Activated T-cell treated with anti-CD3 and anti-CD28 coated beads, Interleukin-2, amount 50 U/mL, for 1 hour (primary cell): ENCODE results near the gene FBLIM1.

Source experiments
- DNase-seq: peaks from one replicate; pipeline ENCODE4 v3.0.0-alpha.2; 2020

Gene FBLIM1

GRCh38 chr1:15758343-15758931 lies at the start of gene FBLIM1:
TSS of gene FBLIM1 (plus strand) at chr1:15758795. CDS start at chr1:15764984, 6,189 bp downstream.
- no peak for DNase-seq

- no peak for DNase-seq
These were observed 49.4 kb upstream of the FBLIM1 start for GRCh38 chr1:15709226-15709625.

- DNase-seq, result no peak
These were observed 46.4 kb upstream of the FBLIM1 start for GRCh38 chr1:15712168-15712567.

- no peak for DNase-seq
These were observed 44.0 kb upstream of the FBLIM1 start for GRCh38 chr1:15714406-15715136.

GRCh38 chr1:15717418-15718125 lies 41.0 kb upstream of the FBLIM1 start:
- DNase-seq, result no peak

GRCh38 chr1:15718199-15718601 lies 40.4 kb upstream of the FBLIM1 start:
- no peak for DNase-seq

GRCh38 chr1:15719381-15720120 lies 39.0 kb upstream of the FBLIM1 start:
- DNase-seq, result no peak

GRCh38 chr1:15720861-15721260 lies 37.7 kb upstream of the FBLIM1 start:
- DNase-seq, result no peak

- no peak for DNase-seq
These were observed 36.2 kb upstream of the FBLIM1 start for GRCh38 chr1:15722411-15722810.

GRCh38 chr1:15722836-15723532 lies 35.6 kb upstream of the FBLIM1 start:
- DNase-seq, result no peak

- DNase-seq, result no peak
These were observed 34.9 kb upstream of the FBLIM1 start for GRCh38 chr1:15723631-15724246.

GRCh38 chr1:15724949-15725880 lies 33.4 kb upstream of the FBLIM1 start:
- no peak for DNase-seq

GRCh38 chr1:15726508-15726907 lies 32.1 kb upstream of the FBLIM1 start:
- DNase-seq, result no peak

GRCh38 chr1:15727021-15727420 lies 31.6 kb upstream of the FBLIM1 start:
- DNase-seq, result no peak

GRCh38 chr1:15727424-15727823 lies 31.2 kb upstream of the FBLIM1 start:
- DNase-seq, result no peak

GRCh38 chr1:15727866-15728534 lies 30.6 kb upstream of the FBLIM1 start:
- no peak for DNase-seq

- no peak for DNase-seq
These were observed 29.5 kb upstream of the FBLIM1 start for GRCh38 chr1:15728937-15729657.

- DNase-seq, result no peak
These were observed 28.2 kb upstream of the FBLIM1 start for GRCh38 chr1:15730423-15730822.

- no peak for DNase-seq
These were observed 27.7 kb upstream of the FBLIM1 start for GRCh38 chr1:15730936-15731335.
